Dedifferentiated amniotic fluid mesenchymal stem cell (primary cell): ENCODE measurements around the gene CCDC51.
"Not testable (repeated sequence)": the region's sequence is repeated elsewhere in the genome, so short reads cannot be mapped to it uniquely, and the experiment has no call there.

Experiments
- DNase-seq: peaks from one replicate; pipeline ENCODE4 v3.0.0-alpha.2; 2016; ENCODE audit errors: extremely low spot score

CCDC51 gene

DNA sequence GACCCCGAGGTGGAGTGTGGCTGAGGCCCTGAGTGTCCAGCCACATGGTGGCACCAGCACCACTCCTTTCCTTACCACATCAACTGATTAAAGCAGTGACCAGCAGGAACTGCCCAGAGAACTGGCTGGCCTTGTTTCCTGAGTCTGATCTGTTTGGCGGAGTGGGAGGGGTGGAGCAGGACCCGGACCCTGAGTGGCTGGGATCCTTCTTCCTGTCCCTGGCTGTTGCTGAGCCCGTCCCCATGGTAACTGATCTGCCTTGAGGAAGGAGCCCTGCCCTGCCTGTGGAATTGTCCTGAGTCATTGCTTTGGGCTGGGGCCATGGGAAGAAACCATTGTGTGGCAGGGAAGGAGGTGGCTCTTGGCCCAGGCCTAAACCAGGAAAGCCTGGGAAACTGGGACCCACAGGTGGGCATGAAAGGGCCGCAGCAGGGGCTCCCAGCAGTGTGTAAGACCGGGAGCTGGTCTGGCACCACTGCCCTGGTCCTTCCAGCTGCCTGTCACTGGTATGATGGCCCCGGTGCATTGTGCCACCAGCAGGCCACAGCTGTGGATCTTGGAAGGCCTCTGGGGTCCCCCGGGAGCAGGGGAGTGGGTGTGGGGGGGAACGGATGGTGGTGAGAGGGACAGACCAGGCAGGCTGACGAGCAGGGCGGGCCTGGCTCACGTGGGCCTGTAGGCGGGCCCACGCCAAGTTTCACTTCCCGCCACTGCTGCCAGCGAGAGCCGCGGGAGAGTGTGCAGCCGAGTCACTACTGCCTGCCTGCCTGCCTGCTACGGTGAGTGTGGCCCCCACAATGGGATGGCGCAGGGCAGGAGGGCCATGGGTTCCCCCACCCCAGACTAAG is 25.8 kb upstream of the CCDC51 start:
- peak; percentile 100 for DNase-seq

DNA sequence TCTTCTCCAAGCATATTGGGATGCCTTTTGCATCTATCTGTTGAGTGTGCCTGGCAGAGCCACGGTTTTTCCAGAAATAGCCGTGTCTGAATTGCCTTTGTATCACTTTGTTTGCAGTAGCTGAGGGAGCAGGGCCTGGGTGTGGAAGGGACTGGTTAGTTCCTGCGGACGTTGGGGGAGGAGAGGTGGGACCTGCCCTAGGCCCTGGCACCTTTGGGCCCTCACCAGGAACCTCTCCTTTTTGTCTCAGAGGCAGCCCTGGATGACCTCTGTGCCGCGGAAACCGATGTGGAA is 25.3 kb upstream of the CCDC51 start:
- no peak for DNase-seq

DNA sequence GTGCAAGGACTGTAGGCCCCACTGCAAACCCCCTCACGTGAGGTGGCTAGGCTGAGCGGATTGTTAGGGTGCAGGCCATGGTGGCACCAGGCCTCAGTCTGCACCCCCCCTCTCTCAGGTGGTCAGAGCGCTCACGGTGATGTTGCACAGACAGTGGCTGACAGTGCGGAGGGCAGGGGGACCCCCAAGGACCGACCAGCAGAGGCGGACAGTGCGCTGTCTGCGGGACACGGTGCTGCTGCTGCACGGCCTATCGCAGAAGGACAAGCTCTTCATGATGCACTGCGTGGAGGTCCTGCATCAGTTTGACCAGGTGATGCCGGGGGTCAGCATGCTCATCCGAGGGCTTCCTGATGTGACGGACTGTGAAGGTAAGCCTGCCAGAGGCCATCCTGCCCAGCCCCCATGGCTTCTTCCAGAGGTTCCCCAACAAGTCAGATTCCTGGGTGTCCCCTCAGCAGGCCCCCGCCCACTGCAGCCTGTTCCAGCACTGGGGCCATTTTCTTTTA is 24.8 kb upstream of the CCDC51 start:
- no peak for DNase-seq

DNA sequence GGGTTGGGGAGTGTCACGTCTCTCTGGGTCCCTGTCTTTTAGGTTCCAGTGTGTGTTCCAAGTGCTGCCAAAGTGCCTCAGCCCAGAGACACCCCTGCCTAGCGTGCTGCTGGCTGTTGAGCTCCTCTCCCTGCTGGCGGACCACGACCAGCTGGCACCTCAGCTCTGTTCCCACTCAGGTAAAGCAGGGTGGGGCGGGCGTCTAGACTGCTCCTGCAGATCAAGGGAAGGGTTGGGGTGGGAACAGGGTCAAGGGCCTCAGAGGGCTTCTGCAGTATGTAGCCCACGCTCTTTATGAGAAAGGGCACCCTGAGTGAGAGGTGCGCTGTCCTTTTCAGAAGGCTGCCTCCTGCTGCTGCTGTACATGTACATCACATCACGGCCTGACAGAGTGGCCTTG is 23.8 kb upstream of the CCDC51 start:
- no peak for DNase-seq

DNA sequence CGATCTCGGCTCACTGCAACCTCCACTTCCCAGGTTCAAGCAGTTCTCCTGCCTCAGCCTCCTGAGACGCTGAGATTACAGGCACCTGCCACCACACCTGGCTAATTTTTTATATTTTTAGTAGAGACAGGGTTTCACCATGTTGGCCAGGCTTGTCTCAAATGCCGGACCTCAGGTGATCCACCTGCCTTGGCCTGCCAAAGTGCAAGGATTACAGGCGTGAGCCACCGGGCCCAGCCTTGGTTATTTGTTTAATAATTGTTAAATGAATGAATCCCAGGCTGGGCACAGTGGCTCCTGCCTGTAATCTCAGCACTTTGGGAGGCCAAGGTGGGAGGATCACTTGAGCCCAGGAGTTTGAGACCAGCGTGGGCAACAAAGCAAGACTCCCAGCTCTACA is 21.8 kb upstream of the CCDC51 start:
- not testable (repeated sequence) for DNase-seq

DNA sequence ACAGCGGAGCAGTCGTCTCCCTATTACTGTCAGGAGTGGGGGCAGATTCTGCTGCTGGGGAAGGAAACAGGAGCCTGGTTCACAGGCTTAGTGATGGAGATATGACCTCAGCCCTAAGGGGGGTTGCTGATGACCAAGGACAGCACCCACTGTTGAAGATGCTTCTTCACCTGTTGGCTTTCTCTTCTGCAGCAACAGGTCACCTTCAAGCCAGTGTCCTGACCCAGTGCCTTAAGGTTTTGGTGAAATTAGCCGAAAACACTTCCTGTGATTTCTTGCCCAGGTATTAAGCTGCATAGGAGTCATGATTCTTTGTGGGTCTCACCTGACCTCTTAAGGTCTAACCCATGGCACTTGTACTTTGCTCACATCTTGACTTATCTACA is 20.6 kb upstream of the CCDC51 start:
- no peak for DNase-seq

DNA sequence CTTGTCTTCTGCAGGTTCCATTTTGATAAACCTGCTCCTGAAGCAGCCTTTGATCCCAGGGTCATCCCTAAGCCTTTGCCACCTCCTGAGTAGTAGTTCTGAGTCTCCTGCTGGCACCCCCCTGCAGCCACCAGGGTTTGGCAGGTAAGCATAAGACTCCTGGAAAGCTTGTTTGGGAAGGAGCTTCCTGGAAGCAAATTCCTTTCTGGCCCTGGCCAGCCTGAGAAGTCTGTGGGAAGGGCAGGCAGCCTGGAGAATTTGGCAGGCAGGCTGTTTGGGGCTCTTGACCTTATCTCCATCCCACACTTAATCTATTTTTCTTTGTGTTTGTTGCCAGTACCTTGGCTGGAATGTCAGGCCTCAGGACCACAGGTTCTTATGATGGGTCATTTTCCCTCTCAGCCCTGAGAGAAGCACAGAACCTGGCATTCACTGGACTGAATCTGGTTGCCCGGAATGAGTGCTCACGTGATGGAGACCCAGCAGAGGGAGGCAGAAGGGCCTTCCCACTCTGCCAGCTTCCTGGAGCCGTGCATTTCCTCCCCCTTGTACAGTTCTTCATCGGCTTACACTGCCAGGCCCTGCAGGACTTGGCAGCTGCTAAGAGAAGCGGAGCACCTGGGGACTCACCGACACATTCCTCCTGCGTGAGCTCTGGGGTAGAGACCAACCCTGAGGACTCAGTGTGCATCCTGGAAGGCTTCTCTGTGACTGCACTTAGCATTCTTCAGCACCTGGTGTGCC is 20.0 kb upstream of the CCDC51 start:
- DNase-seq = no peak

DNA sequence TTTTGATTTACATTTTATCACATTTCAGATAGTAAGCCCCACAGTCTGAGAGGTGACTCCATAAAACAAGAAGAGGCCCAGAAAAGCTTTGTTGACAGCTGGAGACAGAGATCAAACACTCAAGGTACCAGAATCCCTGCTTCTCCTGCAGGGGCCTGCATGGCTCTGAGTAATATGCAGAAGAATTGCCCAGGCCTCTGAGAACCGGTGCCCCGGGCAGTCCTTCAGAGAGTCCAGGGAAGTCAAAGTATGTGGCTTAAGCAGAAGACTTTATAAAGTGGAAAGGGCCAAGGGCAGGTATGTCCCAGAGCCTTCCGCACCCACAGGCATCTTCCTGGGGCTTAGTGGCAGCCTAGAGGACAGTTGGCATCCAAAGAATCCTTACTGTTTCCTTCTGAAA is 19.4 kb upstream of the CCDC51 start:
- no peak for DNase-seq

DNA sequence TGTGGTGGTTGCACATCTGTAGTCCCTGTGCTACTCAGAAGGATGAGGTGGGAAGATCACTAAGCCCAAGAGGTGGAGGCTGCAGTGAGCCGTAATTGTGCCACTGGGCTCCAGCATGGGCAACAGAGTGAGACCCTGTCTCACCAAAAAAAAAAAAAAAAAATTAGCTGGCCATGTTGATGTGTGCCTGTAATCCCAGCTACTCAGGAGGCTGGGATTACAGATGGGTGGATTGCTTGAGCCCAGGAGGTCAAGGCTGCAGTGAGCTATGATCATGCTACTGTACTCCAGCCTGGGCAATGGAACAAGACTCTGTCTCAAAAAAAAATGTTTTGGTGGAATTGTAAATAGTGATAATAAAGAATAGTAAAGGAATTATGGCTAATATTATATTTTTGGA is 16.5 kb upstream of the CCDC51 start:
- DNase-seq = no peak

DNA sequence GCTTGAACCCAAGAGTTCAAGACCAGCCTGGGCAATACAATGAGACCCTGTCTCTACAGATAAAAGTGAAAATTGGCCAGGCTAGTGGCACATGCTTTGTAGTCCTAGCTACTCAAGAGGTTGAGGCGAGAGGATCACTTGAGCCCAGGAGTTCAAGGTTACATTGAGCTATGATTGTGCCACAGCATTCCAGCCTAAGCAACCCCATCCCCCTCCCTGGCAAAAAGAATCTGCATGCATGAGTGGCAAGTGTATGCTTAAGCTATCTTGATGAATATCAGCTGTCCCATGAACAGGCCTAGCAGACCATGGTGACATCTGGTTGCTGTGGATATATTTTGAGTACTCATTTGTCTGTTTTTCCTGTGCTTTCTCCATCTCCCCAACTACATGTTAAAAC is 11.4 kb upstream of the CCDC51 start:
- no peak for DNase-seq

DNA sequence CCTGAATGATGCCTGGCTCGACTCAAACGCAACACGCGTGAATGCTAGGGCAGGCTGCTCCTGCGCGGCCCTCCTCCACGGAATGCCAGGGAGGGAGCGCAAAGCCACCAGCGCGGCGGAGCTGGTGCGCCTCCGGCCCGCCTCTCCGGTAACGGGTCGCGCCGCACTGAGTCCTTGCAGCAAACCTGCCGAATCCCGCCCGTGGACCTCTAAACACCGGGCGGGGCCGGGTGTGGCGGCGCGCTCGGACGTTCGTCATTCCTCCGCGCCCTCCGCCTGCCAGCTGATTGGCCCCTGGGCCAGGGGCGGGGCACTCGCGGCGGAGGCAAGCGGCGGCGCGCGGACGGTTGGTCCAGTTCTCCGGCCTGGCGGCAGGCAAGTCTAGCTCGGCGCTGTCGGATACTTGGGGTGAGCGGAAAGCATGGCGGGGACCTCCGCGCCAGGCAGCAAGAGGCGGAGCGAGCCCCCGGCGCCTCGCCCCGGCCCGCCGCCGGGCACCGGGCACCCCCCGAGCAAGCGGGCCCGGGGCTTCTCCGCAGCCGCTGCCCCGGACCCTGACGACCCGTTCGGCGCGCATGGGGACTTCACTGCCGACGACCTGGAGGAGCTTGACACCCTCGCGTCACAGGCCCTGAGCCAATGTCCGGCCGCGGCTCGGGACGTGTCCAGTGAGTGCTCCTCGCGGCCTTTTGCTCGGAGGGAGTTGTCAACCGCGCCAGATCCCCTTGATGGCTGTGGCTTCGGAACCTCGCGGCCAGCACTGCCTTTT is 6.7 kb upstream of the CCDC51 start, which contains the start of gene ATRIP:
TSS of gene ATRIP (plus strand) at position 313 of the 769 bp plus-strand sequence. CDS start at position 422, 109 bp downstream.
- DNase-seq = peak; percentile 80

DNA sequence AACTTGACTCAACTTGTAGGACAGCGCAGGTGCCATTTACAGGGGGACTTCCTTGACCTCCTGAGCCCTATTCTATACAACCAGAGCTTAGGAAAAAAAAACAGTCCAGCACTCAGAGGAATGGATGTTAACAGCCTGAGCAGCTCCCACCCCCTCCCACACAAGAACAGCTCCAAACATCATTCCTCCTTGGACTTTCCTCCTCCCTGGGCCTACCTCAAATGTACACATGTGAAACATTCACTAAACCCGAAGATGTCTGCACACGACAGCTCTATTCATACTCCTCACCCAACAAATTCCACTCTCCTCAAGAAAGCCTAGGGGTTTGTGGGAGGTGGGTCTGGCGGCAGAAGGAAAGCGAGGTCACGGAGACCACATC is 6.1 kb upstream of the CCDC51 start:
- no peak for DNase-seq

DNA sequence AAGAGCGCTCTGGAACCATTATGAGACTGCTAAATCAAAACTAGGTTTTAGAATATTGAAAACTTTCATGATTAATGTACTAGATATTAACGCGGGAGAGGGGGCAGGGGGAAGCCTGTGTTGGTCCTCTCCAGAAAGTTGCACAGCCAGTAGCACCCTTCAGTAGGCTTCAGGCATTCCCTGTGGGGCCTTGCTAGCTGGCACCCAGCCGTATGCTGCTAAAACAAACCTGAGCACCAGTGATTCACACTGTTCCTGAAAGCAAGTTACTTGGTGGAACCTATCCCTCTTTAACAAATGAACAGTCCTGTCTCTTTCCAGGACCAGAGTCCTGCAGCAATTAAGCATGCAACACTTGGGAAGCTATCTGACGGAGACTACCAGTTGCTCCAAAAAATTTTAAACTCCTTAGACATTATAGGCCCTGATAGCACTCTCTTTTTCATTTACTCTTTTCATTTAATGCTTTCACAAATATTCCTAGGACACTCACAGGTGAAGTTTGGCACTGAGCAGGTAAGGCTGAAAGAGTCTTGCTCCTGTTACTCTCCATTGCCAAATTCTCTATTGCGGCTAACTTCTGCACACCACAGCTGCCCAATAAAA is 5.5 kb upstream of the CCDC51 start:
- no peak for DNase-seq

DNA sequence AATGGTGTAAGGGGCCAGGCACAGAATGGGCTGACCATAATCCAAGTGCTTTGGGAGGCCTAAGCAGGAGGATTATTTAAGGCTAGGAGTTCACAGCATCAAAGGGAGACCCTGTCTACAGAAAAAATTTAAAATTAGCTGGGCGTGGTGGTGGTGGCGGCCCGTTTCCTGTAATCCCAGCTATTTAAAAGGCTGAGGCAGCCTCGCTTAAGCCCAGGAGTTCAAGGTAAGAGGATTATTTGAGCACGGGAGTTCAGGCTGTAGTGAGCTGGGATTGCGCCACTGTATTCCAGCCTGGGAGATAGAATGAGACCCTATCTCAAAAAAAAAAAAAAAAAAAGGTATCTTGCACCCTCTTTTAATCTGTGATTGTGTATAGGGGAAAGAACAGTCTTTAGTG is 2.0 kb upstream of the CCDC51 start:
- DNase-seq = no peak

DNA sequence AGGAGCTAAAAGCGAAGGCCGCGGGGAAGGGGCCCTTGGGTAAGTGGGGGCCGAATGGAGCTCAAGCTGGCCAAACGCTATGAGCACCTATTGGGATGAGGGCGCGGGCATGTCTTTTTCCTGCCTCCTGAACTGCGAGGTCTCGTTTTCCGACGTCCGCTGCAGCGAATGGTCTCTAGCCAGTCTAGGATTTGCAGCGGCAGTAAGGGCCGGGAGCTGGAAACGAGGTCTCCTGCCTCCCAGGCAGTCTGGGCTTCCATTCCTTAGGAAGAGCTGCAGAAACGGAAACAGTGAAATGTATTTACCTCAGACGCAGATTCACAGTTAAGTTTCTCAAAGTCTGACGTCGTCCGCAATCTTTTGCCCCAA is 655 bp upstream of the CCDC51 start:
- peak; percentile 31 for DNase-seq

DNA sequence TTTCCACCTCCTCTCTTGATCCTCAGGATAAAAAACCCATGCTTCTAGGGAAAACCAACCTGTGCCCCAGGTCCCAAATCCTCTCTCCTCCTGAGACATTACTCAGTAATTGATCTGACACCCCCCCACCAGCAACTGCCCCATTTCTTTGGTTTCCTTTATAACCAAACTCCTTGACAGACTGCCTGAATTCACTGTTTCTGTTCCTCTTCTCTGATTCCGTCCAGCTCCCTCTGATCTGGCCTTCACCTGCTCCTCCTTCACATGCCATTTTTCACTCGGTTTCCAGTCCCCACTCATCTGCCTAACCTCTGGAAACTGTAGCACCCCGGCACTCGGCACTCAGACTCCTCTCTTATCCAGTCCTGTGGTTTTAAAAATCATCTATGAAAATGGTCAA is 2.1 kb downstream of the CCDC51 start:
- no peak for DNase-seq

DNA sequence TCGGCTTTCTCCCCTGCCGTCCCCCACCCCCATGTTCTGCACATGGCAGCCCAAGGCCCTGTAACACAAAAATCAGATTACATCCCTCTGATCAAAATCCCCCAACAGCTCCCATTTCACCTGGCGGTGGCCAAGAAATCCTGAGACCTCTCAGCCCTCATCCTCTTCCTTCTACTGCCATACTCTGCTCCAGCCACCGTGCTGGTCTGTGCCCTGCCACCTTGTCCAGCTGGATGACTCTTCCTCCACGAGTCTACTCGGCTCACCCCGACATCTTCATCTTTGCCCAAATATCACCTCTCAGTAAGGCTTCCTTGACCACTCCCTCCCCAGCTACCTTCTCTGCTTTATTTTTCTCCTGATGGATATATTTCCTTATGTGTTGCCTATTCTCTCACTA is 3.1 kb downstream of the CCDC51 start:
- no peak for DNase-seq

DNA sequence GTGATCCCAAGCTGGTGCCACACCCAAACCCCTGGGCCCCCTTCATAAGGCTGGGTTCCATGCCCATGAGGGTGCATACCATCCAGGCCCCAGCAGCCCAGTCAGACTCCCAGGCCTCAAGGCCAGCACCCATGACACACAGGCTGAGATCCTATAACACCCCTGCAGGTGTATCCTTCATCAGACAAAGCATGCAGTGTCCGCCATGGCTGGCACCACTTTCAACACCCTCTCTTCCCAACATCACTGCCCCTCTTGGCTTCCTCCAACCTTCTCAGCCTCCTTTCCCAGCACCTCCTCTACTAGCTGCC is 3.5 kb downstream of the CCDC51 start:
- no peak for DNase-seq

DNA sequence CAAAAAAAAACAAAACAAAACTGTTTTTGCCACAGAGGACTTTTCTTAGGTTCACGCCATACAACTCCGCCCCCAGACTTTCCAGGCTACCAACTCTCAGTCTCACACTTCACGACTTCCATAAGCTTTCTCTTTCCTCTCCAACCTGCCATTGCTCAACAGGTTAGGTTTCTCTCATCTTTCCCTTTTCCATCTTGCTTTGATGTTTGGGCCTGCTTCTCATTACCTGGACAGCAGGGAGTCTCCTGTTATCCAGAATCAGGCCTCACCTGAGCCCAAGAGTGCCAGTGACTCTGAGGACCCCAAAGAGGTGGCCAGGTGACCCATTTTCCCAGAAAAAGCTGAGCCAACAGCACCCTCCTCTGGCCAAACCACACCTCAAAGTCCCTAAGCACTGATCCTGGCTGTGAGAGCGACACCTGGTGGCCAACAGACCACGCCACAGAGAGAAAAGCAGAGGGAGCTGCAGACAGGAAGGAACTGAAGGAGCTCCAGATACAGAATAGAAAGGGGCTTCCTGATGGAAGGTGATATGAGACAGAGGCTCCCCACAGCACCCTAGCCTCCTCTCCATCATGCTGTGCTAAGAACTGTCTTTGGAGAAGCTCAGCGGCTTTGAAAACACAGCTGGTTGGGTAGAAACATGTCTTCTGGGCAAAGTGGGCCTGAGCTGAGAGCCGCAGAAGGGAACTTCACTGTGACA is 4.0 kb downstream of the CCDC51 start:
- DNase-seq = peak; percentile 80

DNA sequence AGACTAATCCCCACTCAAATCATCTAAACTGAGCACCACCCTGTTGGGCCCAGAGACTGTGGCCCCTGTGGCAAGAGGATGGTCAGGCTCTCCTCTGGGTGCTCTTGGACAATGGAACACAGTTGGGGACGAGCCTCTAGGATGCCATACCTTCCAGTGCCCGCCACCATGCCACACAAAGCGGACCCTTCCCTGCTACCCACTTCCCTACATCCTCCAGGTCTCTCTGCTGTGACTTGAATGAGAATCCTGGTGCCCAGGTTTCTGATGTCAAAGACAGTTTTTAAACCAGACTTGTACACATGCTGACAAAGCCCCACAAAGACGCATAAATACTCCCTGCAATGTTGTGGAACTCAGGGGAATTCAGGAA is 4.7 kb downstream of the CCDC51 start:
- no peak for DNase-seq

DNA sequence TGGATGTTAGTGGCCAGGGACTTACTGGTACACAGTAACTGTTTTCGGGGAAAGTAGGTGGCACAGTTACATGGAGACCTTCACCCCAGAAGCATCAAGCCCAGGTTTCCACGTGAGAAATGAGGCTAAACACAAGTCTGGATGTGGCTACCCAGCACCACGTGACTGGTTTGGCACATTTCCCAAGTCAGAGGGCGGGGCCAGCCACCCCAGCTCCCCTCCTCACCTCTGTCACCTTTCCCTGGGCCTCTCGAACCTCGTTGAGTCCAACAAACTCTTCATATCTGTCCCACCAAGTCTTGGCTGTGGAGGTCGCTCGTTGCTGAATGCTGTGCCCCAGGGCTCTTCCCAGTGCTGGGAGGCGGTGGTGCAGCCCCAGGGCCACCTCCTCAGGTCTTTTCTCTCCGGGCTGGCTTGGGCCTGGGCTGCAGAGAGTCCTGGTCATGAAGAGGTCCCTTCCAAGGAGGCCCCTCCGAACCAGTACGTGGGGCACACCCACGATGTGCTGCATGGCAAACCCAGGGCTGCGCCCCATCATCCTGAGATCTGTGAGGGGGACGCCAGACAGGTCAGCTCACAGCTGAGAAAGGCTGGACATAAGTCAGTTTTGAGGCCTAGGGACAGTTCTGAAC is 5.2 kb downstream of the CCDC51 start:
- DNase-seq = no peak
